Fibroblast of peridontal ligament (primary cell): ENCODE measurements around the gene ZNF23.
"Not testable (repeated sequence)": the region's sequence is repeated elsewhere in the genome, so short reads cannot be mapped to it uniquely, and the experiment has no call there.

Experiments
- DNase-seq: peaks from one replicate; pipeline ENCODE4 v3.0.0-alpha.2; 2010; ENCODE audit errors: extremely low read depth

Gene ZNF23

GRCh38 chr16:71461686-71462648 is at the start of gene ZNF23:
TSS of gene ZNF23 (minus strand) at chr16:71462247. CDS start at chr16:71456796, 5,451 bp downstream.
- DNase-seq = peak; percentile 71

- DNase-seq = no peak
Observed at GRCh38 chr16:71507061-71507460, 45.0 kb upstream of the ZNF23 start.

GRCh38 chr16:71504901-71505300 is 42.9 kb upstream of the ZNF23 start:
- no peak for DNase-seq

GRCh38 chr16:71504051-71504450 is 42.0 kb upstream of the ZNF23 start:
- not testable (repeated sequence) for DNase-seq

- no peak for DNase-seq
Observed at GRCh38 chr16:71501547-71501946, 39.5 kb upstream of the ZNF23 start.

GRCh38 chr16:71500964-71501363 is 38.9 kb upstream of the ZNF23 start:
- DNase-seq = no peak

- DNase-seq = peak; percentile 79
Observed at GRCh38 chr16:71499775-71500364, 37.8 kb upstream of the ZNF23 start.

GRCh38 chr16:71498031-71498430 is 36.0 kb upstream of the ZNF23 start:
- no peak for DNase-seq

GRCh38 chr16:71493213-71493612 is 31.2 kb upstream of the ZNF23 start:
- DNase-seq = no peak

GRCh38 chr16:71492786-71493185 is 30.7 kb upstream of the ZNF23 start:
- DNase-seq = no peak

GRCh38 chr16:71491054-71491453 is 29.0 kb upstream of the ZNF23 start:
- DNase-seq = no peak

GRCh38 chr16:71490361-71490760 is 28.3 kb upstream of the ZNF23 start:
- no peak for DNase-seq

GRCh38 chr16:71489122-71489521 is 27.1 kb upstream of the ZNF23 start, which contains the start of gene ZNF19:
TSS of gene ZNF19 (minus strand) at chr16:71489324. CDS start at chr16:71482114, 7,210 bp downstream.
- no peak for DNase-seq

- peak; percentile 97 for DNase-seq
Observed at GRCh38 chr16:71484006-71484893, 22.2 kb upstream of the ZNF23 start.

GRCh38 chr16:71482569-71482968 is 20.5 kb upstream of the ZNF23 start:
- no peak for DNase-seq

GRCh38 chr16:71480956-71481355 is 18.9 kb upstream of the ZNF23 start:
- no peak for DNase-seq

- DNase-seq = no peak
Observed at GRCh38 chr16:71479420-71479819, 17.4 kb upstream of the ZNF23 start.

GRCh38 chr16:71476457-71477124 is 14.5 kb upstream of the ZNF23 start:
- no peak for DNase-seq

- peak; percentile 85 for DNase-seq
Observed at GRCh38 chr16:71474864-71475263, 12.8 kb upstream of the ZNF23 start.

- no peak for DNase-seq
Observed at GRCh38 chr16:71473891-71474290, 11.8 kb upstream of the ZNF23 start.

- no peak for DNase-seq
Observed at GRCh38 chr16:71472931-71473330, 10.9 kb upstream of the ZNF23 start.
